Activated CD4-positive, alpha-beta T cell treated with anti-CD3 and anti-CD28 coated beads for 4 hours (primary cell): ENCODE measurements around the gene RAB40A.

Experiments used
- DNase-seq, 2 donors: peaks; one replicate each; pipeline ENCODE4 v3.0.0-alpha.2; 2020

Gene RAB40A

DNA sequence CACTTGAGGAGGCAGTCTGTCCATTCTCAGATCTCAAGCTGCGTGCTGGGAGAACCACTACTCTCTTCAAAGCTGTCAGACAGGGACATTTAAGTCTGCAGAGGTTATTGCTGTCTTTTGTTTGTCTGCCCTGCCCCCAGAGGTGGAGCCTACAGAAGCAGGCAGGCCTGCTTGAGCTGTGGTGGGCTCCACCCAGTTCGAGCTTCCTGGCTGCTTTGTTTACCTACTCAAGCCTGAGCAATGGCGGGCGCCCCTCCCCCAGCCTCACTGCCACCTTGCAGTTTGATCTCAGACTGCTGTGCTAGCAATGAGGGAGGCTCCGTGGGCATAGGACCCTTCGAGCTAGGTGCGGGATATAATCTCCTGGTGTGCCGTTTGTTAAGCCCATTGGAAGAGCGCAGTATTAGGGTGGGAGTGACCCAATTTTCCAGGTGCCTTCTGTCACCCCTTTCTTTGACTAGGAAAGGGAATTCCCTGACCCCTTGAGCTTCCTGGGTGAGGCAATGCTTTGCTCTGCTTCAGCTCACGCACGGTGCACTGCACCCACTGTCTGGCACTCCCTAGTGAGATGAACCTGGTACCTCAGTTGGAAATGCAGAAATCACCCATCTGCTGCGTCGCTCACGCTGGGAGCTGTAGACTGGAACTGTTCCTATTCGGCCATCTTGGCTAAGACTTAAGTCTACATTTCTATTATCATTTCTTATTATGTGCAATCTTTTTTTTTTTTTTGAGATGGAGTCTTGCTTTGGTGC is 59.1 kb downstream of the RAB40A start:
- DNase-seq: peak in 1 of 2 donors; percentile 32

GRCh38 chrX:103453655-103454054 is 65.6 kb downstream of the RAB40A start:
- no peak for DNase-seq
